G401 (cell line): Measurements from ENCODE around the gene MYH7B. TPM values are rescaled to one million over a fixed set of nuclear protein-coding genes. Genes with fewer than 3 reads are reported as not detected.

Source experiments
- DNase-seq: peaks from one replicate; pipeline ENCODE4 v3.0.0-alpha.2; 2015; ENCODE audit warnings: low spot score
- in situ Hi-C: cut with HindIII; loops from 2 replicates; pipeline ENCODE4 v1.10.0; 2016; ENCODE audit warnings: low sequenced_read_pairs, mixed read lengths
- total RNA-seq: library from RNA; depleted of rRNA; stranded (reverse); fragments of >200 nt; shearing (Covaris generic); gene quantifications from 2 replicates; pipeline ENCODE4 v1.2.3, GENCODE V29; 2014

Gene MYH7B
- total RNA-seq, 1 experiment from 2014 or later = 0.24 TPM

- in situ Hi-C loops = no loop called here
- no peak for DNase-seq
Measured at GRCh38 chr20:34942301-34942700, 13.4 kb upstream of the MYH7B start.

DNA sequence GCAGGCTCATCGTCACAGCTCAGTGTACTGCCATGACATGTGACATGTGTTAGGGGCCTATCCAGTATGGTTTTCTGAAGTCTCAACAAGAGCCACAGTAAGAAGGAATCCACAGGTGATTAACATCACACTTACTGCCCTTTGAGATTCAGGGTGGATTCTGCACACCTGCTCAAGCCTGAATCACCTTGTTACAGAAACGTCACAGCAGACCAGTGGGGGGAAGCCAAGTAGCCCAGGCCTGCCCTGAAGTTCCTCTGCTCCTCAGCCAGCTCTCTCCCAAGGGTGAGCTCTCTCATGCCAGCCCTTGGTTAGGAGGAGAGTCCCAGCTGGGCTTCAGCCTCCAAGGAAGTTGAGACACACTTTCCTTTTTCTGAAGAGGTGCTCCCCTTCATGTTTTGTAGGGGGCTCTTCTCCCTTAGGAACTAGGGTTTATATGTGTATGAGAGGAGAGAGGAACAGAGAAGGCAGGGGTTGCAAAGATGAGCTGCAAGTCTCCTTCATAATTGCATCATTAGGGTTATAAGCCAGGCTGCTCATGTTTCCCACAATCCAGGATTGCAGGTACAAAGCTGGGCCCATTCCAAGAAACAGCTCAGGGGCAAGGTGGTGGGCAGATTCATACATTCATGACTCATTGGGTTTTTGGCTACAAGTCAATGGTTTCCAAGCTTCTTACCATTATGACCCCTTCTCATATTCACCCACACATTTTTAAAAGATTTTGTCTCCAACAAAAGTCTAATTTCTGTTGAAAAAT lies 11.7 kb upstream of the MYH7B start:
- in situ Hi-C loops = no loop called here
- no peak for DNase-seq

- DNase-seq = no peak
- in situ Hi-C loops = no loop called here
Measured at GRCh38 chr20:34945315-34946077, 10.2 kb upstream of the MYH7B start.

DNA sequence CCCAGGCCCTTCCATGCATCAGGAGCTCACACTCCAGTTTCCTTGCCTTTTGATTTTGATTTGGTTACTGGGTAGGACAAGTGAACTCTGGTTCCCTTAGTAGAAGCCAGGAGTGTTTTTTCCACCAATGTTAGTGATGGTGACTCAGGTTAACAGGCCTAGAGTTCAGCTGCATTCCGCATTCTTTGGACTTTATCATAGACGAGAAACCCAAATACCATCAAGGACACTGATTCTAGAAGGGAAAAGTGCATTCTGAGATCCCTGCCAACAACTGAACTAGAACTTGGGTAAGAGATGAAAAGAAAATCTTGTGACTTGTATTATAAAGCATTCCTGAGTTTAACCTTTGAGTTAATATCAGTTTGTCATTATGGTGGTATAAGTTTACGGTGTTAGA lies 9.0 kb upstream of the MYH7B start:
- in situ Hi-C loops = no loop called here
- no peak for DNase-seq

DNA sequence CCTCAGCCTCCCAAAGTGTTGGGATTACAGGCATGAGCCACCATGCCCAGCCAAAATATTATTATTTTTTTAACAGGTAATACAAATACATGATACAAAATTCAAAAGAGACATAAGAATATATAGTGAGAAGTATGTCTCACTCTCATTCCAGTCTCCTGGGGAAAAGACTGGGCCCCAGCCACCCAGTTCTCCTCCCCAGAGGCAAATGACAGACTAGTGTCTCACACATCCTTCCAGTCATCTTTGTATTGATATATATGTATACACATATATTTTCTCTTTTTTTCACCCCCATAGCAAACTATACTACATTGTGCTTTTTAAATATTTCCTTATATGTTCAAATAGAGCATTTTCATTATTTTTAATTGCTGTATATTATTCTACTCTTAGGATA lies 8.3 kb upstream of the MYH7B start:
- in situ Hi-C loops = no loop called here
- DNase-seq = no peak

GRCh38 chr20:34948030-34948429 lies 7.6 kb upstream of the MYH7B start:
- no peak for DNase-seq
- in situ Hi-C loops = no loop called here

DNA sequence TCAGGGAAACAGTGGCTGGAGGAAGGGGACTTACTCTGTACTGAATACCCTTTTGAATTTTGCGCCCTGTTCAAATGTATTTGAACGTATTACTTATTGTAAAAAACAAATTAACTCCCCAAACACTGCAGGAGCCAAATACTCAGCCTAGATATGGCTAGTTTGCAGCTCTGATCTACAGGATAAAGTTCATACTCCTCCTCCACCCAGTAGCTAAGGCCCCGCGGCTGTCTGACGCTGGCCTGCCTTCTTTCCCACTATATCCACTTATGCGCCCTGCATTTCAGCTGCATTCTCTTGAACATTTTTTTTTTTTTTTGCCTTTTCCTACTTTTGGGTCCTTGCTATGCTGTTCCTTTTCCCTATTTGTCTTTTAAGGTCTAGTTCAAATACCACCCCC lies 6.5 kb upstream of the MYH7B start:
- DNase-seq = no peak
- in situ Hi-C loops = no loop called here

- DNase-seq = no peak
- in situ Hi-C loops = no loop called here
Measured at GRCh38 chr20:34951252-34951651, 4.4 kb upstream of the MYH7B start.

- in situ Hi-C loops = no loop called here
- DNase-seq = peak; percentile 22
Measured at GRCh38 chr20:34951652-34952051, 4.0 kb upstream of the MYH7B start.

GRCh38 chr20:34952671-34953070 lies 3.0 kb upstream of the MYH7B start:
- no peak for DNase-seq

GRCh38 chr20:34953960-34954359 lies 1.7 kb upstream of the MYH7B start:
- in situ Hi-C loops = no loop called here
- no peak for DNase-seq

More at GRCh38 chr20:34952671-34953070, 3.0 kb upstream of the MYH7B start:
- in situ Hi-C loops = no loop called here

- in situ Hi-C loops = no loop called here
- peak; percentile 77 for DNase-seq
Measured at GRCh38 chr20:34954904-34955230, 801 bp upstream of the MYH7B start.

GRCh38 chr20:34956041-34956458 lies 382 bp downstream of the MYH7B start:
- in situ Hi-C loops = no loop called here

DNA sequence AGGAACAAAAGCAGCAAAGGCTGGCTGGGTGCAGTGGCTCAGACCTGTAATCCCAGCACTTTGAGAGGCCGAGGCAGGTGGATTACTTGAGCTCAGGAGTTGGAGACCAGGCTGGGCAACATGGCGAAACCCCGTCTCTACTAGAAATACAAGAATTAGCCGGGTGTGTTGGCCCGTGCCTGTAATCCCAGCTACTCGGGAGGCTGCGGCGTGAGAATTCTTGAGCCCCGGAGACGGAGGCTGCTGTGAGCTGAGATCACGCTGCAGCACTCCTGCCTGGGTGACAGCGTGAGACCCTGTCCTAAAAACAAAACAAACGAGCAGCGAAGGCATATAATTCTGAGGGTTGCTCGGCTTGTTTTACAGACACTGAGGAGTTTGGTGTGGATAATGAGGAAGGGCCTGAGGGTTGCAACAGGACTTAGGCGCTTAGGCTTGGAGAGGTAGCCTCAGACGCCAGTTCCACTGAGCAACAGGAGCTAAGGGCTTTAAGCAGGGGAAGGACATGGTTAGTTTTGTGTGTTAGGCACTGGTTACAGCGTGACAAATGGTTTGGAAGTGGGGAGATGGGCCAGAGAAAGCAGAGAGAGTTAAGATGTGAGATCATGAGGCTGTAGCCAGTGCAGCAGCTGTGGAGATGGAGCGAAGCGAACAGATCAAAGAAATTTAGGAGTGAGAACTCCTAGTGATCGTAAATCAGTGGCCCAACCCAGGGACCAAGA lies 1.2 kb downstream of the MYH7B start:
- DNase-seq = peak; percentile 20
- in situ Hi-C loops = no loop called here

More at GRCh38 chr20:34956041-34956458, 382 bp downstream of the MYH7B start:
- no peak for DNase-seq

DNA sequence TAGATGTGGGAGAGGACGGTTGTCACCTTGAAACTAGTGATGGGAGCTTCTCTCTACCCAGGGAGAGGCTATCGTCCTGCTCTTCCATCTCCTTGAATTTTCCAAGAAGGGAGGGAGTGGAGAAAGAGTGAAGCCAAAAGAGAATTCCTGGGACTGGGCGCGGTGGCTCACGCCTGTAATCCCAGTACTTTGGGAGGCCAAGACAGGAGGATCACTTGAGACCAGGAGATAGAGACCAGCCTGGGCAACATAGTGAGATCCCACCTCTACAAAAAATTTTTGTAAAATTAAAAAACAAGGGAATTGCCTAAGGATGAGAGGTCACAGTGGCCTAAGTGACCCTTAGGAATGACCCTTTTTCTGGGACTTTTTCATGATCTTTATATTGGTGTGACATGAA lies 8.8 kb downstream of the MYH7B start:
- in situ Hi-C loops = no loop called here
- no peak for DNase-seq

DNA sequence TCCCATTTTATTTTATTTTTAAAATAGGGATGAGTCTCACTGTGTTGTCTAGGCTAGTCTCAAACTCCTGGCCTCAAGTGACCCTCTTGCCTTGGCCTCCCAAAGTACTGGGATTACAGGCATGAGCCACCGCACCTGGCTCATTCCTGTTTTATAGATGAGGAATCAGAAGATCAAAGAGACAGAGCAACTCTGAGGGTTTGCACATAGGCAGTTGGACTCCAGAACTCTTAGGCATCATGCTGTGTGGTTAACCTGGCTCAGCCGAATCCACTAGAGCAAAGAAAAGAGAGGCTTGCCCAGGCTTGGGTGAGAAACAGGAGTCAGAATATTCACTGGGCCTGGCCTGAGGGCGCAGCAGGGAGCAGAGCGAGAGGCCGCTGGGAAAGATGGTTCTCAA lies 9.4 kb downstream of the MYH7B start:
- in situ Hi-C loops = no loop called here
- DNase-seq = no peak

- in situ Hi-C loops = no loop called here
- no peak for DNase-seq
Measured at GRCh38 chr20:34967421-34967820, 11.8 kb downstream of the MYH7B start.

- no peak for DNase-seq
- in situ Hi-C loops = no loop called here
Measured at GRCh38 chr20:34968042-34968775, 12.5 kb downstream of the MYH7B start.

DNA sequence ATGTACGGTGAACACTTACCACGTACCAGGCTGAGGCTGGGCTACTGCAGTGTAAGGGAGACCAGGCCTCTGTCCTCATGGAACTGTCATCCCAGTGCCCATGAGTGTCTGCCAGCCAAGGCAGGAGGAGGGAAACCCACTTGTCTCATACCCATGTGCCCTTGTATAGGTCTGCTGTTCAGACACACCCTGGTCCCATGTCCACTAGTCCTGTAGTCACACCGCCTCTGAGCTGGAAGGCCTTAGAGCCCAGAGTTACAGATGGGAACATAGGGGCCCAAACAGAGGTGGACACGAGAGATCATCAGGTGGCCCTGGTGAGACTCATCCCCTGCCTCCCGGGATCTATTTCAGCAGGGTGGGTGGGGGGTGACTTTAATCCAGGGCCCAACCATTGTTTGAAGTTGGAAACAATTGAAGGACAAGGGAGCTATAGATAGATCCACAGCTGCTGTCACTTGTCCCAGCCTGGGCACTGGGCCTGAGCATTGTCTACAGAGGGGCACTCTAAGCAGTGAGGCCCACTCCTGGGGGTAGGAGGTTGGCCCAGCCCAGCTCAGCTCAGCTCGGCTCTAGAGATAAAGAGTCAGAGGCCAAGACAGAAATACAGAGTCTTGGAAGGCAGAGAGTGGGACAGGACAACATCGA lies 14.6 kb downstream of the MYH7B start:
- DNase-seq = no peak
- in situ Hi-C loops = no loop called here
